HL-60 (cell line): ENCODE data around the gene NTHL1.

Experiments used
- DNase-seq, 2 experiments: peaks; one replicate each; pipeline ENCODE4 v3.0.0-alpha.2; 2010 to 2020; ENCODE audit warnings: low read depth in 1 of 2, low spot score in 1 of 2
- H3K27ac ChIP-seq: fragments of 250-450 bp; sonication (Bioruptor Pico); replicated peaks from 2 replicates; pipeline ENCODE4 v1.5.1; 2020; ENCODE audit warnings: mild to moderate bottlenecking, moderate library complexity
- H3K27me3 ChIP-seq: fragments of 250-450 bp; sonication (Bioruptor Pico); 2 replicates; pipeline ENCODE4 v1.5.1; 2021; ENCODE audit warnings: mild to moderate bottlenecking, moderate library complexity; ENCODE audit not compliant: insufficient read depth, poor library complexity, severe bottlenecking
- H3K4me3 ChIP-seq: replicated peaks from 2 replicates; pipeline ENCODE4 v1.5.1; 2011; ENCODE audit warnings: mild to moderate bottlenecking, control low read depth, low read length; ENCODE audit not compliant: insufficient read depth
- GABPA ChIP-seq: IDR thresholded peaks from 2 replicates; pipeline ENCODE4 v1.6.1; 2012; ENCODE audit warnings: low read depth
- POLR2AphosphoS5 ChIP-seq: IDR thresholded peaks from 2 replicates; pipeline ENCODE4 v1.6.1; 2012; ENCODE audit warnings: low read depth
- SPI1 ChIP-seq: IDR thresholded peaks from 2 replicates; pipeline ENCODE4 v1.6.1; 2012; ENCODE audit warnings: low read depth, mild to moderate bottlenecking, borderline replicate concordance
- TF ChIP-seq, protein P1 (sequence below): IDR thresholded peaks from 2 replicates; pipeline ENCODE4 v1.6.1; 2012; ENCODE audit warnings: low read depth; ENCODE audit not compliant: insufficient replicate concordance
- TF ChIP-seq, protein P2 (sequence below): IDR thresholded peaks from one replicate; pipeline ENCODE4 v1.5.1; 2011; ENCODE audit warnings: low read length, control low read depth, inconsistent platforms; ENCODE audit not compliant: insufficient read depth

The NTHL1 gene

DNA sequence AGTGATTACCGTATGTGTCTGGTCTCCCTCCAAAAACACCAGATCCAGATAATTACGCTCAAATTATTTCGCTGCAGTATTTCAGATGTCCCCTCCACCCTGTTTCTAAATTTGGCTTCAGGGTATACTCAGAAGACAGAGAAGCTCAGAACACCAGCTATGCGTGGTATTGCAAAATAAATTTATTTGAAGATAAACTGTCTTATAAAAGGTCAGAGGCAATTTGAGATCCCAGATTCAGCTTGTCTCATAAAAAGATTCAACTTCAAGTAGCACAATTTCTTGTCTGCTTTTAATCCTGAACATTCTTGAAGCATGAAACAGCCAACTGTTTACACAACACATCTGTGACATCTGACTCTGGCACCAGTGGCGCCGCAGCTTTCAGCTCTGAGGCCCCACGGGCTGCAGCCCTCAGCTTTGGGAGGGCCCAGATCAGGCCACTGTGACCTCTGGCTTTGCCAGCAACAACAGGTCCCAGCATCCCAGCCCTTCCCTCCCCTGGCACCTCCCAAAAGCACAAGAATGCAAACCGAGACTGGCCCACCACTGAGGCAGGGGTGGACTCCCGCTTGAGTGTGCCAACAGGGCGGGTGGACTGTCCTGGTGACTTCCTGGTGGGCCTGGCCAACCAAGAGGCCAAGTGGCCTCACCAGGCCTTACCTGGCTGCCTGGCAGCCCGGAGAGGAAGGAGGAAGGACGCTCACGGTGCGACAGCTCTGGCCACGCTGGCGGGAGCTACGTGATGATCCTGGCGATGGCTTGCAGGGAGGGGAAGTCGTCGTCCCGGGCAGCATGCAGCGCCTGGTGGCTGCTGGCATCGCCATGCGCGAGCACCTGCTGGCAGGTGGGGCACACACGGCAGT, 49.9 kb downstream of the NTHL1 start:
- TF ChIP-seq SPI1 (no peak), POLR2AphosphoS5 (no peak), GABPA (no peak)
- TF ChIP-seq, protein P1, sequence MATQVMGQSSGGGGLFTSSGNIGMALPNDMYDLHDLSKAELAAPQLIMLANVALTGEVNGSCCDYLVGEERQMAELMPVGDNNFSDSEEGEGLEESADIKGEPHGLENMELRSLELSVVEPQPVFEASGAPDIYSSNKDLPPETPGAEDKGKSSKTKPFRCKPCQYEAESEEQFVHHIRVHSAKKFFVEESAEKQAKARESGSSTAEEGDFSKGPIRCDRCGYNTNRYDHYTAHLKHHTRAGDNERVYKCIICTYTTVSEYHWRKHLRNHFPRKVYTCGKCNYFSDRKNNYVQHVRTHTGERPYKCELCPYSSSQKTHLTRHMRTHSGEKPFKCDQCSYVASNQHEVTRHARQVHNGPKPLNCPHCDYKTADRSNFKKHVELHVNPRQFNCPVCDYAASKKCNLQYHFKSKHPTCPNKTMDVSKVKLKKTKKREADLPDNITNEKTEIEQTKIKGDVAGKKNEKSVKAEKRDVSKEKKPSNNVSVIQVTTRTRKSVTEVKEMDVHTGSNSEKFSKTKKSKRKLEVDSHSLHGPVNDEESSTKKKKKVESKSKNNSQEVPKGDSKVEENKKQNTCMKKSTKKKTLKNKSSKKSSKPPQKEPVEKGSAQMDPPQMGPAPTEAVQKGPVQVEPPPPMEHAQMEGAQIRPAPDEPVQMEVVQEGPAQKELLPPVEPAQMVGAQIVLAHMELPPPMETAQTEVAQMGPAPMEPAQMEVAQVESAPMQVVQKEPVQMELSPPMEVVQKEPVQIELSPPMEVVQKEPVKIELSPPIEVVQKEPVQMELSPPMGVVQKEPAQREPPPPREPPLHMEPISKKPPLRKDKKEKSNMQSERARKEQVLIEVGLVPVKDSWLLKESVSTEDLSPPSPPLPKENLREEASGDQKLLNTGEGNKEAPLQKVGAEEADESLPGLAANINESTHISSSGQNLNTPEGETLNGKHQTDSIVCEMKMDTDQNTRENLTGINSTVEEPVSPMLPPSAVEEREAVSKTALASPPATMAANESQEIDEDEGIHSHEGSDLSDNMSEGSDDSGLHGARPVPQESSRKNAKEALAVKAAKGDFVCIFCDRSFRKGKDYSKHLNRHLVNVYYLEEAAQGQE: no peak
- TF ChIP-seq, protein P2, sequence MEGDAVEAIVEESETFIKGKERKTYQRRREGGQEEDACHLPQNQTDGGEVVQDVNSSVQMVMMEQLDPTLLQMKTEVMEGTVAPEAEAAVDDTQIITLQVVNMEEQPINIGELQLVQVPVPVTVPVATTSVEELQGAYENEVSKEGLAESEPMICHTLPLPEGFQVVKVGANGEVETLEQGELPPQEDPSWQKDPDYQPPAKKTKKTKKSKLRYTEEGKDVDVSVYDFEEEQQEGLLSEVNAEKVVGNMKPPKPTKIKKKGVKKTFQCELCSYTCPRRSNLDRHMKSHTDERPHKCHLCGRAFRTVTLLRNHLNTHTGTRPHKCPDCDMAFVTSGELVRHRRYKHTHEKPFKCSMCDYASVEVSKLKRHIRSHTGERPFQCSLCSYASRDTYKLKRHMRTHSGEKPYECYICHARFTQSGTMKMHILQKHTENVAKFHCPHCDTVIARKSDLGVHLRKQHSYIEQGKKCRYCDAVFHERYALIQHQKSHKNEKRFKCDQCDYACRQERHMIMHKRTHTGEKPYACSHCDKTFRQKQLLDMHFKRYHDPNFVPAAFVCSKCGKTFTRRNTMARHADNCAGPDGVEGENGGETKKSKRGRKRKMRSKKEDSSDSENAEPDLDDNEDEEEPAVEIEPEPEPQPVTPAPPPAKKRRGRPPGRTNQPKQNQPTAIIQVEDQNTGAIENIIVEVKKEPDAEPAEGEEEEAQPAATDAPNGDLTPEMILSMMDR: no peak
- no peak overlapping the region for H3K27ac ChIP-seq
- H3K4me3 ChIP-seq: no peak overlapping the region
- DNase-seq: no peak
- H3K27me3 ChIP-seq: no peaks in the 10 kb centered on the region

DNA sequence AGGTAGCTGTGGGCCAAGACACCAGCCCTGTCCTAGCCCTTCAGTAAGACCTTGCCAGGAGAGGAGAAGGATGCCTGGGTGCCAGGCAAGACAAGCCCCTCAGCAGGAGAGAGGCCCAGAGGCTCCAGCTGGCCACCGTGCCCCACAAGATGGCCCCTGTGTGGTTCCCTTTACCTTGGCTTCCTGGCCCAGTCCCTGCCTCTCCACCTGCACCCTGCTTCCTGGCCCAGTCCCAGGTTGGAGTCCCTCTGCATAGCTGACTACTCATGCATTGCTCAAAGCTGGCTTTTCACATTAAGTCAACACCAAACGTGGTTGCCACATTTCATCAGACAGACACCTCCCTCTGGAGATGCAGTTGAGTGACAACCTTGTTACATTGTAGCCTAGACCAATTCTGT, 53.9 kb downstream of the NTHL1 start:
- DNase-seq: peak in 1 of 2 experiments; percentile 33
- Histone ChIP-seq H3K4me3 (no peak overlapping the region), H3K27ac (no peak overlapping the region), H3K27me3 (peaks cover 25% of the 10 kb centered on the region)
- TF ChIP-seq GABPA (no peak), SPI1 (no peak), POLR2AphosphoS5 (no peak)
- TF ChIP-seq, protein P1: no peak
- TF ChIP-seq, protein P2: no peak

DNA sequence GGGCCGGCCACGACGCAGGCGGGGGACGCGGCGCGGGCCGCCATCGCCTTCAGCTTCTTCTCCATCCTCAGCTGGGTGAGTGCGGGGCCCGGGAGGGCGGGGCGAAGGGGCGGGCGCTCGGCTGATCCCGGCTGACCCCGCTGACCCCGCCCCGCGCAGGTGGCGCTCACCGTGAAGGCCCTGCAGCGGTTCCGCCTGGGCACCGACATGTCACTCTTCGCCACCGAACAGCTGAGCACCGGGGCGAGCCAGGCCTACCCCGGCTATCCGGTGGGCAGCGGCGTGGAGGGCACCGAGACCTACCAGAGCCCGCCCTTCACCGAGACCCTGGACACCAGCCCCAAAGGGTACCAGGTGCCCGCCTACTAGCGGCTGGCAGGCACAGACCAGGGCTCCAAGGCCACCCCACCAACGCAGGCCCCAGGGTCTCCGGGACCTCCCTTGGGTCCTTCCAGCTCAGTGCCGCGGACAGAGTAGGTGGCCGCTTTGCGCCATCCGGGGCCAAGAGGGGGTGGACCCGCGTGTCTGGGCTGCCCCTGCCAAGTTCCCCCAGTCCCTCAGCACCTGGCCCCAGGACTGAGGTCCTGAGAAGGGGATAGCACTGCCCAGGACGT, 54.8 kb downstream of the NTHL1 start:
- no peak for DNase-seq
- TF ChIP-seq SPI1: no peak
- TF ChIP-seq POLR2AphosphoS5: no peak
- no peak for TF ChIP-seq GABPA
- TF ChIP-seq, protein P1: no peak
- TF ChIP-seq, protein P2: no peak
- no peak overlapping the region for H3K27ac ChIP-seq
- no peak overlapping the region for H3K4me3 ChIP-seq
- peaks cover 26% of the 10 kb centered on the region for H3K27me3 ChIP-seq
